Stomach smooth muscle (tissue), 2 donors: ENCODE data around the gene ZNF471.

Experiments
- H3K27ac ChIP-seq: one replicate; pipeline ENCODE4 v1.7.0; 2013; ENCODE audit warnings: mild to moderate bottlenecking, low read length, inconsistent platforms
- H3K27me3 ChIP-seq, 2 donors: one replicate each; pipeline ENCODE4 v1.7.0; 2013; ENCODE audit warnings: low read length in 2 of 2; ENCODE audit not compliant: insufficient read depth in 2 of 2, control insufficient read depth in 1 of 2
- H3K36me3 ChIP-seq, 2 donors: one replicate each; pipeline ENCODE4 v1.7.0; 2013; ENCODE audit warnings: low read length in 2 of 2; ENCODE audit not compliant: control insufficient read depth in 2 of 2, insufficient read depth in 2 of 2
- H3K4me1 ChIP-seq: one replicate; pipeline ENCODE4 v1.7.0; 2013; ENCODE audit warnings: low read length; ENCODE audit not compliant: control insufficient read depth, insufficient read depth
- H3K4me3 ChIP-seq, 2 donors: one replicate each; pipeline ENCODE4 v1.7.0; 2013; ENCODE audit warnings: low read length in 2 of 2
- H3K9ac ChIP-seq, 2 donors: one replicate each; pipeline ENCODE4 v1.7.0; 2013; ENCODE audit warnings: low read length in 2 of 2, mild to moderate bottlenecking in 1 of 2
- H3K9me3 ChIP-seq, 2 donors: one replicate each; pipeline ENCODE4 v1.7.0; 2013; ENCODE audit warnings: low read length in 2 of 2; ENCODE audit not compliant: control insufficient read depth in 2 of 2
- donor health status: healthy.
- donor health status: Pancreatic carcinoma.

The ZNF471 gene

GRCh38 chr19:56507446-56508289, at the start of gene ZNF471:
ZNF471 (plus strand) TSS chr19:56507855; CDS start chr19:56511572, 3,717 bp downstream.
- Histone ChIP-seq H3K4me3 (peak within 1 kb of the TSS; percentile 90 to 98), H3K9ac (peak within 1 kb of the TSS; percentile 85 to 97), H3K9me3 (no peaks in the 10 kb centered on the region), H3K4me1 (peaks cover 13% of the 10 kb centered on the region), H3K36me3 (no peaks in the 10 kb centered on the region), H3K27me3 (no peaks in the 10 kb centered on the region), H3K27ac (peak within 1 kb of the TSS; percentile 94)

GRCh38 chr19:56474308-56474707, 33.3 kb upstream of the ZNF471 start:
- Histone ChIP-seq H3K36me3 (peaks cover 12 to 13% of the 10 kb centered on the region in 2 donors), H3K4me1 (peaks cover 19% of the 10 kb centered on the region), H3K27ac (no peak overlapping the region), H3K9ac (no peak overlapping the region), H3K27me3 (no peaks in the 10 kb centered on the region), H3K4me3 (no peak overlapping the region), H3K9me3 (peaks cover 0 to 5% of the 10 kb centered on the region in 2 donors)

- H3K4me1 ChIP-seq = peaks cover 20% of the 10 kb centered on the region
- no peaks in the 10 kb centered on the region for H3K27me3 ChIP-seq
- H3K27ac ChIP-seq = no peak overlapping the region
- H3K9me3 ChIP-seq = no peaks in the 10 kb centered on the region
- H3K4me3 ChIP-seq = peak overlapping the region; percentile 94 to 99
- no peak overlapping the region for H3K9ac ChIP-seq
- H3K36me3 ChIP-seq = peaks cover 7 to 13% of the 10 kb centered on the region in 2 donors
Observed at GRCh38 chr19:56476093-56476492, 31.6 kb upstream of the ZNF471 start.

- H3K27me3 ChIP-seq = no peaks in the 10 kb centered on the region
- peak within 1 kb of the TSS; percentile 80 to 89 for H3K9ac ChIP-seq
- H3K27ac ChIP-seq = peak within 1 kb of the TSS; percentile 78
- peaks cover 3 to 6% of the 10 kb centered on the region in 2 donors for H3K36me3 ChIP-seq
- peaks cover 0 to 2% of the 10 kb centered on the region in 2 donors for H3K9me3 ChIP-seq
- H3K4me1 ChIP-seq = peaks cover 20% of the 10 kb centered on the region
- peak within 1 kb of the TSS; percentile 94 to 99 for H3K4me3 ChIP-seq
Observed at GRCh38 chr19:56476651-56477428, 30.8 kb upstream of the ZNF471 start, which contains the start of gene ZNF667. ZNF667 (minus strand) TSS chr19:56477345; CDS start chr19:56462370, 14,975 bp downstream.

- H3K4me1 ChIP-seq = peaks cover 20% of the 10 kb centered on the region
- peak overlapping the region; percentile 80 to 89 for H3K9ac ChIP-seq
- H3K36me3 ChIP-seq = peaks cover 3 to 4% of the 10 kb centered on the region in 2 donors
- peaks cover under 1 to 2% of the 10 kb centered on the region in 2 donors for H3K9me3 ChIP-seq
- peak overlapping the region; percentile 94 to 99 for H3K4me3 ChIP-seq
- no peaks in the 10 kb centered on the region for H3K27me3 ChIP-seq
- H3K27ac ChIP-seq = peak overlapping the region; percentile 78
Observed at GRCh38 chr19:56477429-56478338, 30.0 kb upstream of the ZNF471 start.

GRCh38 chr19:56491399-56491798, 16.3 kb upstream of the ZNF471 start:
- Histone ChIP-seq H3K9ac (no peak overlapping the region), H3K4me1 (no peaks in the 10 kb centered on the region), H3K36me3 (peaks cover 11 to 15% of the 10 kb centered on the region in 2 donors), H3K9me3 (peaks cover 0 to 6% of the 10 kb centered on the region in 2 donors), H3K27me3 (no peaks in the 10 kb centered on the region), H3K4me3 (no peak overlapping the region), H3K27ac (no peak overlapping the region)

GRCh38 chr19:56504581-56504980, 3.1 kb upstream of the ZNF471 start:
- no peaks in the 10 kb centered on the region for H3K36me3 ChIP-seq
- H3K9ac ChIP-seq = no peak overlapping the region
- no peak overlapping the region for H3K27ac ChIP-seq
- H3K4me1 ChIP-seq = peaks cover 13% of the 10 kb centered on the region
- no peak overlapping the region for H3K4me3 ChIP-seq
- H3K27me3 ChIP-seq = no peaks in the 10 kb centered on the region
- no peaks in the 10 kb centered on the region for H3K9me3 ChIP-seq

- Histone ChIP-seq H3K36me3 (peaks cover 3 to 6% of the 10 kb centered on the region in 2 donors), H3K4me1 (peaks cover 13% of the 10 kb centered on the region), H3K9me3 (no peaks in the 10 kb centered on the region)
Observed at GRCh38 chr19:56508290-56508778, 679 bp downstream of the ZNF471 start.

GRCh38 chr19:56525214-56525860, 17.7 kb downstream of the ZNF471 start:
- H3K4me3 ChIP-seq = peak overlapping the region in 1 of 2 donors; percentile 50
- H3K36me3 ChIP-seq = peaks cover 15 to 33% of the 10 kb centered on the region in 2 donors
- H3K4me1 ChIP-seq = no peaks in the 10 kb centered on the region
- no peak overlapping the region for H3K27ac ChIP-seq
- no peaks in the 10 kb centered on the region for H3K27me3 ChIP-seq
- H3K9me3 ChIP-seq = peaks cover 61 to 72% of the 10 kb centered on the region in 2 donors
- H3K9ac ChIP-seq = no peak overlapping the region

More at GRCh38 chr19:56508290-56508778, 679 bp downstream of the ZNF471 start:
- peak overlapping the region; percentile 85 to 97 for H3K9ac ChIP-seq
- H3K4me3 ChIP-seq = peak overlapping the region; percentile 90 to 98
- no peaks in the 10 kb centered on the region for H3K27me3 ChIP-seq
- peak overlapping the region; percentile 94 for H3K27ac ChIP-seq
